Cardiac muscle cell (in vitro differentiated cells and primary cell): ENCODE results near the gene MRPL53. TPM values are rescaled to one million over a fixed set of nuclear protein-coding genes. Genes with fewer than 3 reads are reported as not detected.

Source experiments
- DNase-seq, 2 donors: peaks; one replicate each; pipeline versions ENCODE4 v3.0.0 to v3.0.0-alpha.2; 2010 to 2017; ENCODE audit warnings: low read depth in 1 of 2, low spot score in 1 of 2
- H3K27ac ChIP-seq: fragments of 200-600 bp; sonication (generic); 2 replicates; pipeline ENCODE4 v1.5.1; 2016
- H3K27me3 ChIP-seq: fragments of 200-600 bp; sonication (generic); 2 replicates; pipeline ENCODE4 v1.6.0; 2016; ENCODE audit warnings: control low read depth
- H3K36me3 ChIP-seq: fragments of 200-600 bp; sonication (generic); 2 replicates; pipeline ENCODE4 v1.5.1; 2016; ENCODE audit warnings: control low read depth
- H3K4me1 ChIP-seq: fragments of 200-600 bp; sonication (generic); 2 replicates; pipeline ENCODE4 v1.8.1; 2017; ENCODE audit warnings: low read depth, mild to moderate bottlenecking, mixed run types
- H3K4me3 ChIP-seq: fragments of 200-600 bp; sonication (generic); 2 replicates; pipeline ENCODE4 v1.5.1; 2016; ENCODE audit warnings: mild to moderate bottlenecking
- H3K9me3 ChIP-seq: fragments of 200-600 bp; sonication (generic); 2 replicates; pipeline ENCODE4 v1.5.1; 2017; ENCODE audit warnings: low read depth, mild to moderate bottlenecking, control low read depth
- polyA plus RNA-seq: library from polyadenylated mRNA; unstranded; fragments of >200 nt; fragmentation: Nextera tagmentation; extraction: Ambion mirVana; gene quantifications from 2 replicates; pipeline ENCODE4 v1.2.1, GENCODE V29; 2016
- total RNA-seq: library from RNA; depleted of rRNA; stranded (reverse); fragments of >200 nt; gene quantifications from 2 replicates; pipeline ENCODE4 v1.2.3, GENCODE V29; 2016
- TF ChIP-seq, protein P1 (sequence below): IDR thresholded peaks from 2 replicates; pipeline ENCODE4 v1.5.1; 2012; ENCODE audit warnings: low read depth, mild to moderate bottlenecking, low read length

Gene MRPL53
- total and polyA plus RNA-seq, 2 experiments from 2014 or later, result 50.8 to 132 TPM

DNA sequence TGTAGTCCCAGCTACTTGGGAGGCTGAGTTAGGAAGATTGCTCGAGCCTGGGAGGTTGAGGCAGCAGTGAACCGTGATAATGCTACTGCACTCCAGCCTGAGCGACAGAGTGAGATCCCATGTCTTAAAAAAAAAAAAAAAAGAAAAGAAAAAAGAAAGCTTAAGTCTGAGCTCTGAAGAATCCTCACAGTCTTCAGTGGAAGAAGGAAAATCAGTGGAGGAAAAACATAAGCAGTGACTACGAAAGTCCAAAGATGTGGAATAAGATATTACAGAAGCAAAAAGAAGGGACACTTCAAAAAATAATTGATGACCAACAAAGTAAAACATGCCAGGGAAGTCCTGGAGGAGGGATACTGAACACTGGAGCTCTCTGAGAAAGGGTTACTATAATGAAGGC, 37.8 kb upstream of the MRPL53 start:
- TF ChIP-seq, protein P1, sequence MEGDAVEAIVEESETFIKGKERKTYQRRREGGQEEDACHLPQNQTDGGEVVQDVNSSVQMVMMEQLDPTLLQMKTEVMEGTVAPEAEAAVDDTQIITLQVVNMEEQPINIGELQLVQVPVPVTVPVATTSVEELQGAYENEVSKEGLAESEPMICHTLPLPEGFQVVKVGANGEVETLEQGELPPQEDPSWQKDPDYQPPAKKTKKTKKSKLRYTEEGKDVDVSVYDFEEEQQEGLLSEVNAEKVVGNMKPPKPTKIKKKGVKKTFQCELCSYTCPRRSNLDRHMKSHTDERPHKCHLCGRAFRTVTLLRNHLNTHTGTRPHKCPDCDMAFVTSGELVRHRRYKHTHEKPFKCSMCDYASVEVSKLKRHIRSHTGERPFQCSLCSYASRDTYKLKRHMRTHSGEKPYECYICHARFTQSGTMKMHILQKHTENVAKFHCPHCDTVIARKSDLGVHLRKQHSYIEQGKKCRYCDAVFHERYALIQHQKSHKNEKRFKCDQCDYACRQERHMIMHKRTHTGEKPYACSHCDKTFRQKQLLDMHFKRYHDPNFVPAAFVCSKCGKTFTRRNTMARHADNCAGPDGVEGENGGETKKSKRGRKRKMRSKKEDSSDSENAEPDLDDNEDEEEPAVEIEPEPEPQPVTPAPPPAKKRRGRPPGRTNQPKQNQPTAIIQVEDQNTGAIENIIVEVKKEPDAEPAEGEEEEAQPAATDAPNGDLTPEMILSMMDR, result no peak
- Histone ChIP-seq H3K27ac (no peak overlapping the region), H3K4me1 (no peaks in the 10 kb centered on the region), H3K27me3 (peaks cover 67% of the 10 kb centered on the region), H3K36me3 (peaks cover 2% of the 10 kb centered on the region), H3K4me3 (no peak overlapping the region), H3K9me3 (no peaks in the 10 kb centered on the region)
- no peak for DNase-seq

DNA sequence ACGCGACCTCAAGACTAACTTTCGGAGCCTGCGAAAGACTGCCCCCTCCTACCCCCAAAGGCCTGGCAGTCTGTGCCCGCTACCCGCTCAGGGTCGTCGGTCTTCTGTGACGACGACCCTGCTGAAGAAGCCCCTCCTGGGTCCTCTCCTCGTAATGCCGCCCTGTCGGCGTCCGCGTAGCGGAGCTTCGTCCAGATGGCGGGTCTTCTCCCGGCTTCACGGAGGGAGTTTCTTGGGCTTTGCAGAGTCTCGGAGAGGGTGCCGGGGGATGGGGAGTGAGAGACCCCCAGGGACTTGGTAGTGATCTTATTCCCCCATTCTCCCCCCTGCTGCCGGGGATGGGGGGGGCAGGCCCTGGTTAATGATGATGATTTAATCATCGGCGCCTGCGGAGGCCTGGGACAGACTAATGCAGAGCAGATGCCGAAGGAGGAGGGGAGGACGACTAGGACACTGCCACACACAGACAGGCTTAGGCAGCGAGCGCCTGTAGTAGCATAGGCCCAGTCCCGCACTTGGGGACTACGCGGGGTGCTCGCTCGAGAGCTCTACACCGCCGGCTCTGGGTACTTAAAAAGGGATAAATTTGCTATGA, 35.5 kb upstream of the MRPL53 start:
- Histone ChIP-seq H3K4me3 (peak overlapping the region; percentile 74), H3K9me3 (no peaks in the 10 kb centered on the region), H3K27me3 (peaks cover 67% of the 10 kb centered on the region), H3K36me3 (peaks cover 4% of the 10 kb centered on the region), H3K27ac (peak overlapping the region; percentile 95), H3K4me1 (no peaks in the 10 kb centered on the region)
- TF ChIP-seq, protein P1, result no peak
- DNase-seq, result peak in 1 of 2 donors; percentile 58

DNA sequence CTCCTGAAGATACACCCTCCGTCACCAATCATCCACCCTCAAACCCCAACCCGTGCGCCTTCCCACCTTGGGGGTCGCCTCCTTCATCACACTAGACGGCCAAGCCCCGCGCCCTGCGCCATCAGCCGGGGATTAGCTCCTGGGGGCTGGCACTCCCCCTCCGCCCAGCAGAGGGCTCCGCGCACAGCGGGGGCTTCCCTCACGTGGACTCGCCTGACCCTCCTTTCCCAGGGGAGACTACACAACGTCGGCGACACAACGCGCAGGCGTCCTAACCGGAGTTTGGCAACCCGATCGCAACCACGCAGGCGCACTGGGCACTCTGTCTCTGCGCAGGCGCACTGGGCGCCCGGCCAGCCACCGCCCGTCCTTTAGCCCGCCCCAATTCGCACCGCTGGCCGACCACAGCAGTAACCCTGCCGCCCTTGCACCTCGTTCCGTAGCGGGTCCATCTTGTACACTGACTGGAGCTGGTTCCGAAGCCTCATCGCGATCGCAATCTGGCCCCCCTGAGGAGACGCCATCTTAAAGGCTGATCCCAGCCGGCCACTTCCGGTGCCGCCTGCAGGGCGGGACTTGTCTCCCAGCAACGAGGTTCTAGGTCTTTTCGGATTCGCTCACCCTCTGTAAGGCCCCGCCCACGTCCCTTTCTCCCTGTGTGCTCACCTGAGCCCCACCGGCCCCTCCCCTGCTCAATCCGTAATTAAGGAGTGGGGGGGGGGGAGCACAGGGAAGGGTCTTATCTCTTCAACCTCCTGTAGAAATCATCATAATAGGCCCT, 34.9 kb upstream of the MRPL53 start, which contains the start of gene PCGF1:
TSS of gene PCGF1 (minus strand) at position 551 of the 781 bp plus-strand sequence. CDS start at position 524, 27 bp downstream.
- Histone ChIP-seq H3K4me1 (no peaks in the 10 kb centered on the region), H3K27ac (peak within 1 kb of the TSS; percentile 95), H3K4me3 (peak within 1 kb of the TSS; percentile 74), H3K9me3 (no peaks in the 10 kb centered on the region), H3K27me3 (peaks cover 67% of the 10 kb centered on the region), H3K36me3 (peaks cover 4% of the 10 kb centered on the region)
- TF ChIP-seq, protein P1, result peak; percentile 53
- DNase-seq, result peak; percentile 98

DNA sequence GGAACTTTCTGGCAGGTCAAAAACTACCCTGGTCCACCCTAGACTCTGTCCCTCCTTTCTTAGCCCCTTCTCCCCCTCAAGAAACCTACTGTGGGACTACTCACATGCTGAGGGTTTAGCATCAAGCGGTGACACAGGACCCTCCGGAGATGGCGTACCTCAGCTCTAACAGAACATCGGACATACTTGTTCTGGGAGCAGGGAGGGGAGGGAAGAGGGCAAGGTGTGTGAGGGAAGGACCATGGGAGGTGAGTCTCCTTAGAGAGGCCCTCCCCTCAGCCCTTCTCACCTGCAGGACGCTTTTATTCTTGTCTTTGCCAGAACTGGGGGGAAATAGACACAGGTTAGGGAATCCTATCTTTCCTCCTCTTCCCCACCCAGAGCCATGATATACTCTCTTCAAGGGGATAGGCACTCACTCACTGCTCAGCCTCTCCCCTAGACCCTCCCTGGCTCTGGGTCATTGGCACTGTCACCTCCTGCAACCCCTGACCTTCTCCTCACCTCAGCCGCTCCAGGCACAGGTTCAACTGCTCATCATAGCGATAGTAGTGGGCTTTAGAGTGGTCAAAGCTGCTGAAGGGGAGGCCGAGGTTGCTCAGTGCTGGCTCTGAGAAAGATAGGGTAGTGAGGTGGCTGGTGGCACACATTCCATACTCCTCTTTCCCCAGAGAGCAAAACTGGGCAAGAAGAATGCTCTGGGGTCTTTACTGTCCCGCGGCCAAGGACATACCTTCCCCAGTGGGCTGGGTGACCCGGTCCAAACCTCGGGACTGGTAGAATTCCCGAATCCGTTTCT, 33.2 kb upstream of the MRPL53 start:
- peaks cover 4% of the 10 kb centered on the region for H3K36me3 ChIP-seq
- TF ChIP-seq, protein P1, result no peak
- no peaks in the 10 kb centered on the region for H3K9me3 ChIP-seq
- no peak overlapping the region for H3K4me3 ChIP-seq
- DNase-seq, result no peak
- H3K4me1 ChIP-seq, result no peaks in the 10 kb centered on the region
- H3K27me3 ChIP-seq, result peaks cover 67% of the 10 kb centered on the region
- no peak overlapping the region for H3K27ac ChIP-seq

DNA sequence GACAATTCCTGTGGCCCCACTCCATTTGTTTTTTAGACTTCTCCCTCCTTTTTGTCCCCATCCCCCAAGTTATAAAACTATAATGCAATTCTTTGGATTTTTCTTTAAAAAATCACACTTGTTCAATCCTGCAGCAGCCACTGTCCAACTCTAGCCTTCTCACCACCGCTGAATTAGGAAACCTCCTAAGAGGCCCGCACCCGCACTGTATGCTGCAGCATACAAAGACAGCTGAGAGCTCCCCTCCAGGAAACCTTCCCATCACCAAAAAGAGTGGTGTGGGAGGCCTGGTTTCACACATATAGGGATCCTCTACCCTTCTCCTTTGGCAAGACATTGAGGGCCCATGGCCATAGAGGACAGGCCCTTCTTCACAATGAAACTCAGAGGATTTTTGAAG, 32.1 kb upstream of the MRPL53 start:
- DNase-seq, result no peak
- no peak overlapping the region for H3K27ac ChIP-seq
- peaks cover 67% of the 10 kb centered on the region for H3K27me3 ChIP-seq
- TF ChIP-seq, protein P1, result no peak
- H3K36me3 ChIP-seq, result peaks cover 4% of the 10 kb centered on the region
- peaks cover under 1% of the 10 kb centered on the region for H3K4me1 ChIP-seq
- H3K9me3 ChIP-seq, result no peaks in the 10 kb centered on the region
- no peak overlapping the region for H3K4me3 ChIP-seq
